Loucy (cell line): Measurements from ENCODE around the gene TSHR.

ENCODE experiments used
- H2AFZ ChIP-seq: fragments of 200-600 bp; sonication (generic); 2 replicates; pipeline ENCODE4 v1.6.0; 2016; ENCODE audit warnings: antibody characterized with exemption, mild to moderate bottlenecking, low read length, moderate library complexity
- H3F3A ChIP-seq: fragments of 200-600 bp; 2 replicates; pipeline ENCODE4 v1.6.0; 2016; ENCODE audit warnings: antibody characterized with exemption, low read depth, mild to moderate bottlenecking
- H3K27me3 ChIP-seq: fragments of 200-600 bp; sonication (generic); 2 replicates; pipeline ENCODE4 v1.6.1; 2014; ENCODE audit warnings: low read length, mild to moderate bottlenecking; ENCODE audit not compliant: insufficient read depth, poor library complexity, severe bottlenecking
- H3K36me3 ChIP-seq: fragments of 200-600 bp; sonication (generic); 2 replicates; pipeline ENCODE4 v1.6.1; 2016; ENCODE audit warnings: low read length; ENCODE audit not compliant: insufficient read depth
- H3K4me1 ChIP-seq: fragments of 200-600 bp; sonication (generic); 2 replicates; pipeline ENCODE4 v1.5.1; 2014; ENCODE audit warnings: low read length, mild to moderate bottlenecking; ENCODE audit not compliant: insufficient read depth, poor library complexity, severe bottlenecking
- H3K4me2 ChIP-seq: fragments of 200-600 bp; sonication (generic); 2 replicates; pipeline ENCODE4 v1.6.0; 2014; ENCODE audit warnings: antibody characterized with exemption, low read length, low read depth, mild to moderate bottlenecking; ENCODE audit not compliant: poor library complexity, severe bottlenecking
- H3K4me3 ChIP-seq: fragments of 200-600 bp; sonication (generic); 2 replicates; pipeline ENCODE4 v1.5.1; 2014; ENCODE audit warnings: low read length, mild to moderate bottlenecking, mixed read lengths; ENCODE audit not compliant: poor library complexity, severe bottlenecking
- H3K79me2 ChIP-seq: fragments of 200-600 bp; sonication (generic); 2 replicates; pipeline ENCODE4 v1.6.1; 2014; ENCODE audit warnings: low read length; ENCODE audit not compliant: insufficient read depth
- H3K9ac ChIP-seq: fragments of 200-600 bp; sonication (generic); 2 replicates; pipeline ENCODE4 v1.6.0; 2014; ENCODE audit warnings: mild to moderate bottlenecking, low read depth, low read length, moderate library complexity; ENCODE audit not compliant: poor library complexity, severe bottlenecking
- H3K9me2 ChIP-seq: fragments of 200-600 bp; sonication (generic); replicated peaks from 2 replicates; pipeline ENCODE4 v1.6.1; 2016; ENCODE audit warnings: low read depth, low read length, mixed read lengths
- H3K9me3 ChIP-seq: fragments of 200-600 bp; sonication (generic); 2 replicates; pipeline ENCODE4 v1.6.1; 2014; ENCODE audit warnings: mild to moderate bottlenecking, antibody characterized with exemption, low read length, low read depth; ENCODE audit not compliant: insufficient read depth
- H4K20me1 ChIP-seq: fragments of 200-600 bp; sonication (generic); 2 replicates; pipeline ENCODE4 v1.6.0; 2014; ENCODE audit warnings: antibody characterized with exemption, low read length, mild to moderate bottlenecking; ENCODE audit not compliant: insufficient read depth, poor library complexity, severe bottlenecking
- EZH2phosphoT487 ChIP-seq: fragments of 200-600 bp; IDR thresholded peaks from 2 replicates; pipeline ENCODE4 v1.6.1; 2018; ENCODE audit warnings: antibody characterized with exemption, mild to moderate bottlenecking, moderate library complexity, borderline replicate concordance
- TF ChIP-seq, protein P1 (sequence below): fragments of 200-600 bp; sonication (generic); conservative IDR thresholded peaks from 2 replicates; pipeline ENCODE4 v1.5.1; 2014; ENCODE audit warnings: mild to moderate bottlenecking, antibody characterized with exemption, low read length

TSHR gene

DNA sequence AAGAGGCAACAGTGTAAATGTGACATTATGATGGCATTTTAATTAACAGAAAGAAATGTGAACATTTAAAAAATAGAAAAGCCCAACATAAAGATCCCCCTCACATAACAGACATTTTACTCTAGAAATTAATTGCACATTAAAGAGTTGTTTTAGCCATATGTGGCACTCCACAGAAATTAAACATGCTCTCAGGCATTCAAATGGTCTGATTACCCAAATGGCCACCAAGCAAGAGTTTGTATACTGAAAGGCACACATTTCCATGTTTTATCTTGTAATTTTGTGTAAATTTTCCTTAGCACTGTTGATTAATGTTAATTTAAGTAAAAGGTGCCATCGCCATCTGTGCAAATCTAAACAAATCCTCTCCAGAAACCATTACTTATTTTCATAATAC, 221.8 kb downstream of the TSHR start:
- H2AFZ ChIP-seq = no peak overlapping the region
- H3K4me2 ChIP-seq = no peak overlapping the region
- H3K4me1 ChIP-seq = peaks cover 9% of the 10 kb centered on the region
- no peak overlapping the region for H3K4me3 ChIP-seq
- peaks cover 6% of the 10 kb centered on the region; the same call in 1 of the 2 replicates for H3K79me2 ChIP-seq
- no peak overlapping the region for H3K9ac ChIP-seq
- peaks cover 24% of the 10 kb centered on the region for H3K36me3 ChIP-seq
- no peaks in the 10 kb centered on the region for H4K20me1 ChIP-seq
- no peaks in the 10 kb centered on the region for H3K9me2 ChIP-seq
- TF ChIP-seq EZH2phosphoT487 = no peak
- TF ChIP-seq, protein P1, sequence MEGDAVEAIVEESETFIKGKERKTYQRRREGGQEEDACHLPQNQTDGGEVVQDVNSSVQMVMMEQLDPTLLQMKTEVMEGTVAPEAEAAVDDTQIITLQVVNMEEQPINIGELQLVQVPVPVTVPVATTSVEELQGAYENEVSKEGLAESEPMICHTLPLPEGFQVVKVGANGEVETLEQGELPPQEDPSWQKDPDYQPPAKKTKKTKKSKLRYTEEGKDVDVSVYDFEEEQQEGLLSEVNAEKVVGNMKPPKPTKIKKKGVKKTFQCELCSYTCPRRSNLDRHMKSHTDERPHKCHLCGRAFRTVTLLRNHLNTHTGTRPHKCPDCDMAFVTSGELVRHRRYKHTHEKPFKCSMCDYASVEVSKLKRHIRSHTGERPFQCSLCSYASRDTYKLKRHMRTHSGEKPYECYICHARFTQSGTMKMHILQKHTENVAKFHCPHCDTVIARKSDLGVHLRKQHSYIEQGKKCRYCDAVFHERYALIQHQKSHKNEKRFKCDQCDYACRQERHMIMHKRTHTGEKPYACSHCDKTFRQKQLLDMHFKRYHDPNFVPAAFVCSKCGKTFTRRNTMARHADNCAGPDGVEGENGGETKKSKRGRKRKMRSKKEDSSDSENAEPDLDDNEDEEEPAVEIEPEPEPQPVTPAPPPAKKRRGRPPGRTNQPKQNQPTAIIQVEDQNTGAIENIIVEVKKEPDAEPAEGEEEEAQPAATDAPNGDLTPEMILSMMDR = no peak
- H3K27me3 ChIP-seq = no peaks in the 10 kb centered on the region
- H3F3A ChIP-seq = no peaks in the 10 kb centered on the region
- H3K9me3 ChIP-seq = no peaks in the 10 kb centered on the region

DNA sequence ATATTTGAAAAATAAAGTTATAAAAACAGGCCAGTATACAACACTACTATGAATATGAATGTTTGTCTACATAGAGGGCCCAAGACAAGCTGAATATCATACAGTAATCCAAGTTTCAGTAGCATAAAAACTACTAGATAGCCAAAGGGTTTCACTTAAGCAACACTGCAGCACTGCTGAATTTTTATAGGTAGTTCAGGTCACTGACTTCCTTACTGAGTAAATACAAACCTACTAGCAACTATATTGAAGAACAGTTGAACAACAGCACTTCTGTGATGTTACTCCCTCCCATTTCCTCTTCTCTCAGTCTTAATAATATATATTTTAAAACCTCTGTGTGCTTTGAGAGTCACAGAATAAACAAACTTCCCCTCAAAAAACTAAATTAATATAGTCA, 222.6 kb downstream of the TSHR start:
- H3K36me3 ChIP-seq = peaks cover 30% of the 10 kb centered on the region
- H3K4me2 ChIP-seq = no peak overlapping the region

DNA sequence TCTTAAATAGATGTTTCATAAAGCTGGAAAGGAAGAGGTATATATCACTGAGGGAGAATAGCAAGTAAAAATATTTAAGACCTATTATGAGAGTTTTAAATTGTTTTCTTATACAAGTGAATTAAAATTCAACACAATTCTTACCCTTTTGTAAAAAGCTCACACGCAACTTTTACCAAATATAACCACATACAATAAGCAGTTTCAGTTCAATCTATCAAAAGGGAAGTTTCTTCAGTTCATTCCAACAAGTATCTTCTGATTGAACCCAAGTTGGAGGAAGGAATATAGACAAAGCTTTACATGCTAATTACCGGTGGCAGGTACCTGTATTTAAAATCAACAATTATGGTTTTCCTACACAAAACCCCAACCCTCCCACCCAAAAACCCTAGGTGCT, 224.2 kb downstream of the TSHR start:
- Histone ChIP-seq H3K9me2 (no peaks in the 10 kb centered on the region), H3F3A (no peaks in the 10 kb centered on the region), H3K9ac (no peak overlapping the region), H3K9me3 (no peaks in the 10 kb centered on the region), H3K27me3 (no peaks in the 10 kb centered on the region), H4K20me1 (peaks cover 4% of the 10 kb centered on the region), H3K36me3 (peaks cover 42% of the 10 kb centered on the region), H3K4me2 (no peak overlapping the region), H3K79me2 (peaks cover 11% of the 10 kb centered on the region; the same call in 1 of the 2 replicates), H3K4me3 (no peak overlapping the region), H3K4me1 (peaks cover 9% of the 10 kb centered on the region), H2AFZ (no peak overlapping the region)
- TF ChIP-seq, protein P1 = no peak
- no peak for TF ChIP-seq EZH2phosphoT487

More for the DNA sequence above, 222.6 kb downstream of the TSHR start:
- no peak for TF ChIP-seq EZH2phosphoT487
- TF ChIP-seq, protein P1 = no peak
- no peak overlapping the region for H3K9ac ChIP-seq
- peaks cover 9% of the 10 kb centered on the region for H3K4me1 ChIP-seq
- peaks cover 11% of the 10 kb centered on the region; the same call in 1 of the 2 replicates for H3K79me2 ChIP-seq
- no peak overlapping the region for H2AFZ ChIP-seq
- H4K20me1 ChIP-seq = peaks cover 4% of the 10 kb centered on the region
- H3K9me3 ChIP-seq = no peaks in the 10 kb centered on the region
- no peaks in the 10 kb centered on the region for H3K27me3 ChIP-seq
- H3K4me3 ChIP-seq = no peak overlapping the region
- no peaks in the 10 kb centered on the region for H3K9me2 ChIP-seq
- no peaks in the 10 kb centered on the region for H3F3A ChIP-seq
